GM23338 (cell line): ENCODE data around the gene CACNB3.

Experiments used
- CREB1 ChIP-seq: fragments of 250-450 bp; sonication (Bioruptor Pico); IDR thresholded peaks from 2 replicates; pipeline ENCODE4 v1.5.0; 2020; ENCODE audit warnings: low read depth, mild to moderate bottlenecking, moderate library complexity
- CTCF ChIP-seq, 2 experiments: fragments of 200-600 bp in 1 of 2; sonication (generic) in 1 of 2; conservative IDR thresholded peaks; 2 replicates each; pipeline versions ENCODE4 v1.5.1 to v1.6.1; 2016 to 2017; ENCODE audit warnings: antibody characterized with exemption in 2 of 2, low read depth in 2 of 2, mild to moderate bottlenecking in 2 of 2, moderate library complexity in 1 of 2
- EZH2phosphoT487 ChIP-seq: fragments of 200-600 bp; sonication (generic); IDR thresholded peaks from one replicate; pipeline ENCODE4 v1.8.1; 2018; ENCODE audit warnings: antibody characterized with exemption; ENCODE audit not compliant: unreplicated experiment
- JUNB ChIP-seq: IDR thresholded peaks from one replicate; pipeline ENCODE4 v1.6.1; 2016; ENCODE audit warnings: antibody characterized with exemption; ENCODE audit not compliant: unreplicated experiment
- NANOG ChIP-seq: IDR thresholded peaks from 2 replicates; pipeline ENCODE4 v1.6.1; 2016; ENCODE audit warnings: antibody characterized with exemption, borderline replicate concordance
- POLR2AphosphoS5 ChIP-seq: IDR thresholded peaks from 2 replicates; pipeline ENCODE4 v1.6.1; 2016; ENCODE audit warnings: antibody characterized with exemption, low read depth
- REST ChIP-seq: IDR thresholded peaks from one replicate; pipeline ENCODE4 v1.6.1; 2018; ENCODE audit warnings: antibody characterized with exemption; ENCODE audit not compliant: unreplicated experiment

DNA sequence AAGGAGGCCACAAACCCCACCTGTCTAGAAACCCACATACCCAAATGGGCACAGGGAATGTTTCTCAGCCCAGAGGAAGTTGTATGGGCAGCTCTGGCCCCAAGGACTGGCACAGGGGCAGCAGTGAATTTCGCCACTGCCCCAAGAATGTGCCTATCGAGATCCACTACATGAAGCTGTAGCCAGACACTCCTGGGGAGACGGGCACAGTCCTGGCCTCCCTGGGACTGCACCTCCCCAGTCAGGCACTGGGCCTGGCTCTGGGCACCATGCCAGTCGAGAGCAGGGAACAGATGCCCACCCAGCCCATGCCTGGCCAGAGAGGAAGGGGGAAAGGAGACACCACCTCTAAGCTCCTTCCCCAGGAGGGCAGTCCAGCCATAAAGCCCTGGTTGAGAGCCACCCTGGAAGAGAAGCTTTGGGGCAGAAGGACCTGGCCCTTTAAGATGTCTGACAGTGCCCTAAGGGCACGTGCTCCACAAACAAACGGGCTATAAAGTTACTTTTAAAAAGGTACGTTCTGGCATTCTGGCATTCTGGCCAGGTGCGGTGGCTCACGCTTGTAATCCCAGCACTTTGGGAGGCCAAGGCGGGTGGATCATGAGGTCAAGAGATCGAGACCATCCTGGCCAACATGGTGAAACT, 37.8 kb upstream of the CACNB3 start:
- no peak for TF ChIP-seq POLR2AphosphoS5
- no peak for TF ChIP-seq CTCF (conservative IDR thresholded peaks at IDR 0.05; ENCODE audit: low read depth in 2 of 2)
- no peak for TF ChIP-seq NANOG
- TF ChIP-seq CREB1 (CRISPR knock-in tag), result no peak
- no peak for TF ChIP-seq REST
- TF ChIP-seq JUNB, result no peak
- TF ChIP-seq EZH2phosphoT487, result no peak
